H1 (cell line): Measurements from ENCODE around the gene INPP5F.

Experiments used
- CHD2 ChIP-seq: IDR thresholded peaks from 2 replicates; pipeline ENCODE4 v1.6.1; 2012; ENCODE audit warnings: low read length, improper control_type of control experiment
- EZH2 ChIP-seq: fragments of 200-600 bp; sonication (generic); IDR thresholded peaks from 2 replicates; pipeline ENCODE4 v1.7.1; 2012; ENCODE audit warnings: low read depth, mild to moderate bottlenecking, moderate library complexity, low read length, inconsistent platforms; ENCODE audit not compliant: severe bottlenecking
- POLR2A ChIP-seq, 2 experiments: IDR thresholded peaks; 1 replicate in 1 of 2; 2 replicates in 1 of 2; pipeline ENCODE4 v1.6.1; 2011; ENCODE audit warnings: low read depth in 2 of 2, low read length in 2 of 2, mild to moderate bottlenecking in 2 of 2; ENCODE audit errors: control extremely low read depth in 1 of 2
- SUZ12 ChIP-seq: fragments of 200-600 bp; sonication (generic); IDR thresholded peaks from 2 replicates; pipeline ENCODE4 v1.6.1; 2012; ENCODE audit warnings: mild to moderate bottlenecking, inconsistent platforms, low read length, moderate library complexity, mixed read lengths
- TF ChIP-seq, protein P1 (sequence below), 3 experiments: IDR thresholded peaks; 1 replicate in 2 of 3; 2 replicates in 1 of 3; pipeline versions ENCODE4 v1.5.1 to v1.6.1; 2011; ENCODE audit warnings: low read length in 3 of 3, mild to moderate bottlenecking in 3 of 3, inconsistent platforms in 2 of 3, low read depth in 1 of 3, moderate library complexity in 1 of 3; ENCODE audit not compliant: insufficient read depth in 1 of 3; ENCODE audit errors: control extremely low read depth in 1 of 3

DNA sequence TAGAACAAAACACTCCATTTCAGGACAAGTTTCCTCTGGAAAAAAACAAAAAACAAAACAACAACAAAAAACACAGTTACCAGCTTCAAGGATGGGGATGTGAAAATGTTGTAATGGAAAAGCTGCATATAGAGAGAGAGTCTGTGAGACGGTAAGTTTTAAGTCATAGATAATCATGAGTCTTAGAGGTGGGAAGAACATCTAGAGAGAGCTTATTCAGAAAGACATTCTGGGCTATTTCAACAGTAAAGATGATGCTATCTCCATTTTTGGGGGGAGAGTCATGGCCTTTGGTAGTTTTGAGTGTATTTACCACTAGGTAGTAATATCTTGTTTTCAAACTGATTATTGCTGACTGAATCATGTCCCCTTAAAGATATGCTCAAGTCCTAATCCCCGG, 23.3 kb upstream of the INPP5F start:
- TF ChIP-seq, protein P1, sequence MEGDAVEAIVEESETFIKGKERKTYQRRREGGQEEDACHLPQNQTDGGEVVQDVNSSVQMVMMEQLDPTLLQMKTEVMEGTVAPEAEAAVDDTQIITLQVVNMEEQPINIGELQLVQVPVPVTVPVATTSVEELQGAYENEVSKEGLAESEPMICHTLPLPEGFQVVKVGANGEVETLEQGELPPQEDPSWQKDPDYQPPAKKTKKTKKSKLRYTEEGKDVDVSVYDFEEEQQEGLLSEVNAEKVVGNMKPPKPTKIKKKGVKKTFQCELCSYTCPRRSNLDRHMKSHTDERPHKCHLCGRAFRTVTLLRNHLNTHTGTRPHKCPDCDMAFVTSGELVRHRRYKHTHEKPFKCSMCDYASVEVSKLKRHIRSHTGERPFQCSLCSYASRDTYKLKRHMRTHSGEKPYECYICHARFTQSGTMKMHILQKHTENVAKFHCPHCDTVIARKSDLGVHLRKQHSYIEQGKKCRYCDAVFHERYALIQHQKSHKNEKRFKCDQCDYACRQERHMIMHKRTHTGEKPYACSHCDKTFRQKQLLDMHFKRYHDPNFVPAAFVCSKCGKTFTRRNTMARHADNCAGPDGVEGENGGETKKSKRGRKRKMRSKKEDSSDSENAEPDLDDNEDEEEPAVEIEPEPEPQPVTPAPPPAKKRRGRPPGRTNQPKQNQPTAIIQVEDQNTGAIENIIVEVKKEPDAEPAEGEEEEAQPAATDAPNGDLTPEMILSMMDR (IDR thresholded peaks at IDR 0.05; ENCODE audit: control extremely low read depth in 1 of 3, insufficient read depth in 1 of 3, low read depth in 1 of 3, low read length in 3 of 3) = no peak
- TF ChIP-seq POLR2A (IDR thresholded peaks at IDR 0.05; ENCODE audit: control extremely low read depth in 1 of 2, low read depth in 2 of 2, low read length in 2 of 2) = no peak
- no peak for TF ChIP-seq SUZ12
- no peak for TF ChIP-seq CHD2
- TF ChIP-seq EZH2 = no peak
